Measurements from ENCODE around the gene ADAMTS14. TPM values are rescaled to one million over a fixed set of nuclear protein-coding genes. Genes with fewer than 3 reads are reported as not detected.

The ADAMTS14 gene
- total RNA-seq, 2 experiments from 2014 or later, result not detected

GRCh38 chr10:70671619-70672164 is 614 bp upstream of the ADAMTS14 start:
- H3K27me3 Mint-ChIP-seq, result peaks cover 40% of the 10 kb centered on the region
- POLR2A ChIA-PET, result no interaction called here

GRCh38 chr10:70673043-70673928 is 980 bp downstream of the ADAMTS14 start:
- Histone ChIP-seq H3K36me3 (ENCODE audit: insufficient read depth, low read length) (no peaks in the 10 kb centered on the region), H3K27ac (ENCODE audit: low read depth in 1 of 2, low read length in 2 of 2) (no peak overlapping the region), H3K4me3 (ENCODE audit: low read length) (no peak overlapping the region), H3K4me1 (ENCODE audit: insufficient read depth, low read length) (no peaks in the 10 kb centered on the region), H3K9me3 (ENCODE audit: control insufficient read depth in 1 of 2, insufficient read depth in 1 of 2, low read length in 2 of 2) (no peaks in the 10 kb centered on the region), H3K27me3 (ENCODE audit: control insufficient read depth in 1 of 2, insufficient read depth in 2 of 2, low read length in 2 of 2) (peaks cover 24 to 40% of the 10 kb centered on the region in 2 experiments)
- no peak overlapping the region for H3K27ac Mint-ChIP-seq
- ChIA-PET CTCF (no interaction called here), POLR2A (no interaction called here)
- peaks cover 40% of the 10 kb centered on the region for H3K27me3 Mint-ChIP-seq
- no peak for TF ChIP-seq CTCF (IDR thresholded peaks at IDR 0.05)
- no peaks in the 10 kb centered on the region for H3K9me3 Mint-ChIP-seq
- no peak overlapping the region for H3K4me3 Mint-ChIP-seq
- DNase-seq, result no peak
- H3K36me3 Mint-ChIP-seq (ENCODE audit: low read depth), result no peaks in the 10 kb centered on the region
- H3K4me1 Mint-ChIP-seq (ENCODE audit: low read depth), result peaks cover 8% of the 10 kb centered on the region
- intact Hi-C loops (cut with DNase I, micrococcal nuclease), result loop anchor here in 1 of 2 experiments (10.0 kb wide), 1 partner anchor 108 kb away; no protein-coding TSS in a partner anchor
- no peak for ATAC-seq (ENCODE audit: poor library complexity)

More at GRCh38 chr10:70671619-70672164, 614 bp upstream of the ADAMTS14 start:
- CTCF ChIA-PET, result no interaction called here
- Histone ChIP-seq H3K9me3 (ENCODE audit: control insufficient read depth in 1 of 2, insufficient read depth in 1 of 2, low read length in 2 of 2) (no peaks in the 10 kb centered on the region), H3K27me3 (ENCODE audit: control insufficient read depth in 1 of 2, insufficient read depth in 2 of 2, low read length in 2 of 2) (peaks cover 24 to 40% of the 10 kb centered on the region in 2 experiments), H3K4me3 (ENCODE audit: low read length) (no peak overlapping the region), H3K36me3 (ENCODE audit: insufficient read depth, low read length) (no peaks in the 10 kb centered on the region), H3K4me1 (ENCODE audit: insufficient read depth, low read length) (no peaks in the 10 kb centered on the region), H3K27ac (ENCODE audit: low read depth in 1 of 2, low read length in 2 of 2) (no peak overlapping the region)
- Mint-ChIP-seq H3K9me3 (no peaks in the 10 kb centered on the region), H3K27ac (no peak overlapping the region), H3K4me3 (no peak overlapping the region), H3K36me3 (ENCODE audit: low read depth) (no peaks in the 10 kb centered on the region), H3K4me1 (ENCODE audit: low read depth) (peaks cover 8% of the 10 kb centered on the region)
- no peak for ATAC-seq (ENCODE audit: poor library complexity)
- intact Hi-C loops (cut with DNase I, micrococcal nuclease), result loop anchor here in 1 of 2 experiments (10.0 kb wide), 1 partner anchor 107 kb away; no protein-coding TSS in a partner anchor
- no peak for DNase-seq
- TF ChIP-seq CTCF (IDR thresholded peaks at IDR 0.05), result no peak

- POLR2A ChIA-PET, result no interaction called here
- no peaks in the 10 kb centered on the region for H3K36me3 Mint-ChIP-seq (ENCODE audit: low read depth)
- intact Hi-C loops (cut with DNase I, micrococcal nuclease), result loop anchor here in 1 of 2 experiments (10.0 kb wide), 1 partner anchor 109 kb away; no protein-coding TSS in a partner anchor
These were observed 1.7 kb downstream of the ADAMTS14 start for GRCh38 chr10:70673929-70674559.

More at GRCh38 chr10:70673929-70674559, 1.7 kb downstream of the ADAMTS14 start:
- peaks cover 24 to 40% of the 10 kb centered on the region in 2 experiments for H3K27me3 ChIP-seq (ENCODE audit: control insufficient read depth in 1 of 2, insufficient read depth in 2 of 2, low read length in 2 of 2)
- H3K36me3 ChIP-seq (ENCODE audit: insufficient read depth, low read length), result no peaks in the 10 kb centered on the region
- no peak overlapping the region for H3K4me3 ChIP-seq (ENCODE audit: low read length)
- no peaks in the 10 kb centered on the region for H3K9me3 ChIP-seq (ENCODE audit: control insufficient read depth in 1 of 2, insufficient read depth in 1 of 2, low read length in 2 of 2)
- no peak for ATAC-seq (ENCODE audit: poor library complexity)
- no peaks in the 10 kb centered on the region for H3K4me1 ChIP-seq (ENCODE audit: insufficient read depth, low read length)
- H3K9me3 Mint-ChIP-seq, result no peaks in the 10 kb centered on the region
- H3K27me3 Mint-ChIP-seq, result peaks cover 40% of the 10 kb centered on the region
- H3K4me3 Mint-ChIP-seq, result no peak overlapping the region
- CTCF ChIA-PET, result no interaction called here
- H3K4me1 Mint-ChIP-seq (ENCODE audit: low read depth), result peaks cover 8% of the 10 kb centered on the region
- DNase-seq, result no peak
- no peak overlapping the region for H3K27ac Mint-ChIP-seq
- H3K27ac ChIP-seq (ENCODE audit: low read depth in 1 of 2, low read length in 2 of 2), result no peak overlapping the region
- TF ChIP-seq CTCF (IDR thresholded peaks at IDR 0.05), result no peak
